ENCODE results near the gene TSSK2.

DNA sequence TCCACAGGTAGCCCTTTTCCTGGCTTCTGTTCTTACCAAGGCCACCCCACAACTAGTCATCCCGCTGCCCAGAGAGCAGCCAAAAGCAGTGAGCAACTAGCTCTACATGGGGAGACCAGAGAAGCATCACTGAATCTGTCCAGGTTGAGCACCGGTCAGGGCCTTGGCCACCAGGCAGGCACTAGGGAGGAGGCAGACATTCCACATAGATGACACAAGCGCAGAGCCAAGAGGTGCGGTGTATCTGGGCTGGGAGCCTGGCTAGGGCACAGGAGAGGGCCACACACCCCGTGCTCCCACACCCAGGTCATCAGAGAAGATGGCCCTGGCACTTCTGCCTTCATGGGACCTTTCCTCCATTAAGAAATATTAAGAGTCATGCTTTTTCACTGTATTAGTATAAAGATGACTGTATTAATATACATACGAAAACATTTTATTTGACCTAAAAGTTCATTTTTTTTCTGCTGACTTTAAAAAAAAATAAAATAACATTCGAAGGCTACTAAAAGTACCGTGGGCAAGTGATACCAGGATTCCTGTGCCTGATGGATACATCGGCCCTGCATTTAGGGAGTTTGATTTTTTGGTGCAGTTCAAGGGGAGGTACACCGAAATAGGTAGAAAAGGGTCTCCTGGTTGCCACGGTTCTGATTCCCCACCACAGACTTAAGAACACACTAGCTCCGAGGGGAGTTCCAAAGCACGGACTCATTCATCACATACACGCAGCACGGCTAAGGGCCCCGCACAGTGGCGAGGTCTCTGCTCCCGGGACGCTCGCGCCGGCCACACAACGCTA is 10.1 kb upstream of the TSSK2 start:
- TF ChIP-seq, protein P1, sequence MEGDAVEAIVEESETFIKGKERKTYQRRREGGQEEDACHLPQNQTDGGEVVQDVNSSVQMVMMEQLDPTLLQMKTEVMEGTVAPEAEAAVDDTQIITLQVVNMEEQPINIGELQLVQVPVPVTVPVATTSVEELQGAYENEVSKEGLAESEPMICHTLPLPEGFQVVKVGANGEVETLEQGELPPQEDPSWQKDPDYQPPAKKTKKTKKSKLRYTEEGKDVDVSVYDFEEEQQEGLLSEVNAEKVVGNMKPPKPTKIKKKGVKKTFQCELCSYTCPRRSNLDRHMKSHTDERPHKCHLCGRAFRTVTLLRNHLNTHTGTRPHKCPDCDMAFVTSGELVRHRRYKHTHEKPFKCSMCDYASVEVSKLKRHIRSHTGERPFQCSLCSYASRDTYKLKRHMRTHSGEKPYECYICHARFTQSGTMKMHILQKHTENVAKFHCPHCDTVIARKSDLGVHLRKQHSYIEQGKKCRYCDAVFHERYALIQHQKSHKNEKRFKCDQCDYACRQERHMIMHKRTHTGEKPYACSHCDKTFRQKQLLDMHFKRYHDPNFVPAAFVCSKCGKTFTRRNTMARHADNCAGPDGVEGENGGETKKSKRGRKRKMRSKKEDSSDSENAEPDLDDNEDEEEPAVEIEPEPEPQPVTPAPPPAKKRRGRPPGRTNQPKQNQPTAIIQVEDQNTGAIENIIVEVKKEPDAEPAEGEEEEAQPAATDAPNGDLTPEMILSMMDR (IDR thresholded peaks at IDR 0.05) = no peak
- no peak for TF ChIP-seq POLR2A (IDR thresholded peaks at IDR 0.05)
